GM21381 (cell line): ENCODE measurements around the gene TMEM191C.
A peak's percentile ranks its signal among the peaks of the same experiment; 100 is the strongest.
"Not testable (repeated sequence)": the region's sequence is repeated elsewhere in the genome, so short reads cannot be mapped to it uniquely, and the experiment has no call there.

Source experiments
- ATAC-seq: cut with Tn5 transposase; IDR thresholded peaks from one replicate; pipeline ENCODE4 v1.9.1; 2021; ENCODE audit warnings: mild to moderate bottlenecking, moderate library complexity; ENCODE audit not compliant: unreplicated experiment

Gene TMEM191C

DNA sequence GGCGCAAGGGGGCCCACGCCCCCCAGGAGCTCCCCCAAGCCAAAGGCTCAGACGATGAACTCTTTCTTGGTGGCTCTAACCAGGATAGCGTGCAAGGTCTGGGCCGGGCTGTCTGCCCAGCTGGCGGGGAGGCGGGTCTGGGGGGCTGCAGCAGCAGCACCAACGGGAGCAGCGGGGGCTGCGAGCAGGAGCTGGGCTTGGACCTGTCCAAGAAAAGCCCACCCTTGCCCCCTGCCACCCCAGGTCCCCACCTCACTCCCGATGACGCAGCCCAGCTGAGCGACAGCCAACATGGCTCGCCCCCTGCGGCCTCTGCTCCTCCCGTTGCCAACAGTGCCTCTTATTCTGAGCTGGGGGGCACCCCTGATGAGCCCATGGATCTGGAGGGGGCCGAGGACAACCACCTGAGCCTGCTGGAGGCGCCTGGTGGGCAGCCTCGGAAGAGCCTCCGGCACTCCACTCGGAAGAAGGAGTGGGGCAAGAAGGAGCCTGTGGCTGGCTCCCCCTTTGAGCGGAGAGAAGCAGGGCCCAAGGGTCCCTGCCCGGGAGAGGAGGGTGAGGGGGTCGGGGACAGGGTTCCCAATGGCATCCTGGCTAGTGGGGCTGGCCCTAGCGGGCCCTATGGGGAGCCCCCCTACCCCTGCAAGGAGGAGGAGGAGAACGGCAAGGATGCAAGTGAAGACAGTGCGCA lies 21.6 kb upstream of the TMEM191C start:
- ATAC-seq, result no peak

DNA sequence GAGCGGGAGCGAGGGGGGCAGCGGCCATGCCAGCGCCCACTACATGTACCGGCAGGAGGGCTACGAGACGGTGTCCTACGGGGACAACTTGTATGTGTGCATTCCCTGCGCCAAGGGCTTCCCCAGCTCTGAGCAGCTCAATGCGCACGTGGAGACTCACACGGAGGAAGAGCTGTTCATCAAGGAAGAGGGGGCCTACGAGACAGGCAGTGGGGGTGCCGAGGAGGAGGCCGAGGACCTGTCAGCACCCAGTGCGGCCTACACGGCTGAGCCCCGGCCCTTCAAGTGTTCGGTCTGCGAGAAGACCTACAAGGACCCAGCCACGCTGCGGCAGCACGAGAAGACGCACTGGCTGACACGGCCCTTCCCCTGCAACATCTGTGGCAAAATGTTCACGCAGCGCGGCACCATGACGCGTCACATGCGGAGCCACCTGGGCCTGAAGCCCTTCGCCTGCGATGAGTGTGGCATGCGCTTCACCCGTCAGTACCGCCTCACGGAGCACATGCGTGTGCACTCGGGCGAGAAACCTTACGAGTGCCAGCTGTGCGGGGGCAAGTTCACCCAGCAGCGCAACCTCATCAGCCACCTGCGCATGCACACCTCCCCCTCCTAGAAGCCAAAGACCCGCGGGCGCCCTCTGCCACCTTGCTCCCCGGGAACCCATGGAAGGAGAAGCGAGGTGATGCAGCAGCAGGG lies 20.9 kb upstream of the TMEM191C start:
- ATAC-seq, result no peak

DNA sequence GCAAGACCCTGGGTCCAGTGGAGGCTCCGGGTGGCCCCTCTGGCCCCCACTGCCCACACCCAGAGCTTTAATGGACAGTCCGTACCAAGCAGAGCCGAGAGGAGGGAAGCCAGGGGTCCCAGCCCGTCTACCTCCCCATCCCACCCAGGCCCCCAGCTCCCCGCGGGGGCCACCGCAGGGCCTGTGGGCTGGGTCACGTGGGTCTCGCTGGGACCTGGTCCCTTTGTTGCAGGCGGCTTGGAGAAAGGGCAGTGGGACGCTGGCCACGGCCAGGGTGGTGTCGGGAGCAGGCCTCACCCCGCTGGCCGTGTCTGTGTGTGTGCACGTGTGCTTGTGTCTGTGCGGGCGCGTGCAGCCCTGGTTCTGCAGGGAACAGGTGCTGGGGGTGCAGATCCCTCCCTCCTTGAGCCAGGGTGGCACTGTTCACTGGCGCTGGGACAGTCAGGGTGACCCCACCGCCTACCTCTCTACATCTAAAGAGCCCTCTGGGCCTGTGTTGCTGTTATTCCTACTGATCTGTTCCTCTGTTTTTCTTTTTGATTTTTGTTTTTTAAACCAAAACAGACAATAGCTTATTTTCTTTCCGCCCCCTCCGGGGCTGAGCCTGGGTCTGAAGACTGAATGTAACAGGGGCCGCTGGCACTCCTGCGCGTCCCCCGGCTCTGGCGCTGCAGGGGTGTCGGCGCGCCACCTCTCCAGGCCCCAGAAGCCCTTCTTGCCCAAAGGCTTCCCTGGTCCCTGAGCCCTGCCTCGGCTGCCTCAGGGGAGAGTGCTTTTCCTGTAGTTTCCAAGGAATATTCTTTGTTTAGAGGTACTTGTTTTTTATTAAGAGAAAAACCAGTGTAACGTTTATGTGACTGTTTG lies 20.1 kb upstream of the TMEM191C start:
- no peak for ATAC-seq

DNA sequence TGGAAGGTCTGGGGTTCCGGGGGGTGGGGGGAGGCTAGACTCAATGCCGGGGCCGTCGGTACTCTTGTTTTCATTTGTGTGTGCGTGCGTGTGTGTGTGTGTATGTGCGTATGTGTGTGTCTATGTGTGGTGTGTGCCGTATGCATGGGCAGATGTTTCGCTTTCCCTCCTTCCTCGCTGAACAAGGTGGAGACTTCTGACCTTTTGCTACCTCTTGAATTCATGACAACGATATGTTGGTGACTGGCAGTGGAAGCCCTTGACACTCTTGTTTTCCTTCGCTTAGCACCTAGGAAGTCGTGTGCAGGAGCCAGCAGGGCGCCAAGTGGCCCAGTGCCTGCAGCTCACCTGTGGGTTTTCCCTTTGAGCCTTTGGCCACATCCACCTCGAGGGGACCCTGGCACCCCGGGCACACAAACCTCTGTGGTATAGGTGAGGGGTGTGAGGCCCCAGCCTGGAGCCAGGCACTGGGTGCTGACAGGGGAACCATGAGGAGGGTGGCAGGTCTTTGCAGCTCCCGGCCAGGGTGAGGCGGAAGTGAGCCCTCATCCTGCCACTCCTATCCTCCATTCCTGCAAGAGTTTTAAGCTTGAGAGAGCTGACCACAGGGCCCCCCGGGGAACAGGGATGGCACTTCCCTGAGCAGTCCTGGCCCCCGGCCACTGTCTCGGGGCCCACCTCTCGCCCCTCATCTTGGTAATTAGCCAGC lies 19.3 kb upstream of the TMEM191C start:
- ATAC-seq, result no peak

DNA sequence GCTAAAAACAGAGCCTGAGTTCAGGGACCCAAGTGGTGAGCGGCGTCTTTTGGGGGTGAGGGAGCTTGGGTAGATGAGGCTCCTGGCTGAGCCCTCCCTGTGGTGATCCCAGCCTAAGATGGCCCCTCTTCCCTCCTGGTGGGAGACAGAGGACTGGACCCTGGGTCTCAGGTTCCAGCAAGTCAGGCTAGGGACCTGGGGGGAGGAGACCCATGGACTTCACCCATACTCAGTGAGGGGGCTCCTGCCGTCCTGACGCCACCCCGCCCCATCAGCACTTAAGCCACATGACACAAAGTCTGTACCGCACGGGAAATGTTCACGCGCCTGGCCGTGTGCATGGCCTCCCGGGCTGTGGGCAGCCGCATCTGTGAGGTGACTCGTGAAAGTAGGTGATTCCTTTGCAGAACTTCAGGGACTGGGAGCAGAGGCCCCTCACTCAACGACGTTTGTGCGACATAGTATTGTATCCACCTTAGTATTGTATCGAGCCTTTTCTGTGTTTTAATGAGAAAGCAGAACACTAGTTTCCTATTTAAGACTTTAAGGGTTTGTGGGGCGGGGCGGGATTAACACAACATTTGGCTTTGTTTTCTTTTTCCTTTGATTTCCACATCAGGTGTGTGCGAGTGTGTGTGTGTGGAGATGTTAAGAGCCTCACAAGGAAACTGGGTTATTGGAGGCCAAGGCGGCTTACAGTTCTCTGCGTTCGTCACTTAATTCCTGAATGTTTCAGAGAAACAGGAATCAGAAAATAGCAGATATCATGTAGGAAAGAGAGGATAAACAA lies 18.4 kb upstream of the TMEM191C start:
- ATAC-seq, result no peak

DNA sequence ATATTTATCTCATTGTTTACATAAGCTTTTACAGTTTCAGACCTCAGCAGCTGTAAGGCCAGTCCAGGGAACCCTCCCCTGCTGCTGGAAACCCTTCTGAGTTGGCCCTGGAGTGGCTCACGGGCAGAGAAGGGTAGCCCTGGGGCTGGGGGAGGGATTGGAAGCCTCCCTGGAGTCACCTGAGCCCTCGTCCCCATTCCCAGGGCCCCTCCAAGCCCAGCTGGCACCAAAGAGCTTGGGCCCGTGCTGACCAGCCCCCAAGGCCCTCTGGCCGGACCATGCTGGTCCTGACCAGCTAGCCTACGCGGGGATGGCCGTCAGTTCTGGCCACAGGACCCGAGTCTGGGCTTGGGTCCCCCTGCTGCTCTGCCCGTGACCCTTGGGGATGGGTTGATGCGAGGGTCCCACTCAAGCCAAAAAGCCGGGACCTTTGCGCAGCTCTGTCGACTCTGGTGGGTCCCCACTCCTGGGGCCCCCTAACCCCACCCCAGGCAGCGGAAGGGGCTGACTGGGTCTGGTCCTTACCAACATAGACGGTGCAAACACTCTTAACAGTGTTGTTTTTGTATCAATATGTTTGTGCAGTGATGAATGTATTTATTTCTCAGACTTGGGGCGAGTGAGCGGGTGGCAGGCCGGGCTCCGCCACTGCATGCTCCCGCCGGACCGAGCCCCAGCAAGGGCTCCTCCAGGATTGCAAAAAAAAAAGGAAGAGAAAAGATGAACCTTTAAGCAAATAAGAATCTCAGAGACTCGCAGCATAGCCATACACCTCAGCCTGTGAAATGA lies 17.5 kb upstream of the TMEM191C start:
- no peak for ATAC-seq

DNA sequence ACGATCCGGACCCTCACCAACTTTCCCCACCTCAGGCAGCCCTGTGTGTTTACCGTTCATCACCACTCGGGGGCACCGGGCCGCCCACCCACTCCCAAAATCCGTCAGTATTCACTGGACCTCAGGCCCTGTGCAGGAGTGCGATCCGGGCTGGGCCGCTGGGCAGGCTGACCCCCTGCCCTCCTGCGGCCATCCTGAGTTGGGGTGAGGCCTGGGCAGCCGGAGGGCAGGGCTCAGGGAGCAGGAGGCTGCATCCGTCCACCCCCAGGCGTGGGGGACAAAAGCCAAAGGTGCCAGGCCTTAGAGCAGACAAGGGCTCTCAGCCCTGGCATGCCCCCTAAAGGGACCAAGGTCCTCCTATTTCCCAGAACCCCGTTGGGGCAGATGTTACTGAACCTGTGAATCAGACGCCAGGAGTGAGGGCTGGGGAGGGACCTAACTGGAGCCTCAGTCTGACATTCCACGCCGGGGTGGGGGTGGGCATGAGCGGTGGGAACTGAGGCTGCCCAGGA lies 16.8 kb upstream of the TMEM191C start:
- ATAC-seq, result no peak

DNA sequence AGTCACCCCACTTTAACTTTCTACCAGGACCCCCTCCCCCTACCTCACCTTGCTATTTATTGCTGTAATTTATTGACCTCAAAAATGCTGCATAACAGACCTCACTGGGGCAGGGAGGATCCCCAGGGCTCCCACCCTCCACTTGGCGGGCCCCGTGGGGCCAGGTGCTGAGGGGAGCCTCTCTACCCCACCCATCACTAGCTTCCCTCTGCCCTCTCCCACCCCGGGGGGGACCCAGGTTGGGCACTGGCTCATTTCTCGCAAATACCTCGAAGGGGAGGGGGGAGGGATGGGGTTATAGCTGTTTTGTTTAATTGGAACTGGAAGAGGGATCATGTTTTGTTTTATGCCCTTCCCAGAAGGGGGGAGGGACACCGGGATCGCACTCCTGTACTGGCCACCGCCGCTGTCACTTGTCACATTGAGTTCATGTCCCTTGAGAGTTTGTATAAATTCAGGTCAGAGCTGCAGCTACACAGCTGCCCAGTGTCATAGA lies 16.3 kb upstream of the TMEM191C start:
- ATAC-seq, result no peak

DNA sequence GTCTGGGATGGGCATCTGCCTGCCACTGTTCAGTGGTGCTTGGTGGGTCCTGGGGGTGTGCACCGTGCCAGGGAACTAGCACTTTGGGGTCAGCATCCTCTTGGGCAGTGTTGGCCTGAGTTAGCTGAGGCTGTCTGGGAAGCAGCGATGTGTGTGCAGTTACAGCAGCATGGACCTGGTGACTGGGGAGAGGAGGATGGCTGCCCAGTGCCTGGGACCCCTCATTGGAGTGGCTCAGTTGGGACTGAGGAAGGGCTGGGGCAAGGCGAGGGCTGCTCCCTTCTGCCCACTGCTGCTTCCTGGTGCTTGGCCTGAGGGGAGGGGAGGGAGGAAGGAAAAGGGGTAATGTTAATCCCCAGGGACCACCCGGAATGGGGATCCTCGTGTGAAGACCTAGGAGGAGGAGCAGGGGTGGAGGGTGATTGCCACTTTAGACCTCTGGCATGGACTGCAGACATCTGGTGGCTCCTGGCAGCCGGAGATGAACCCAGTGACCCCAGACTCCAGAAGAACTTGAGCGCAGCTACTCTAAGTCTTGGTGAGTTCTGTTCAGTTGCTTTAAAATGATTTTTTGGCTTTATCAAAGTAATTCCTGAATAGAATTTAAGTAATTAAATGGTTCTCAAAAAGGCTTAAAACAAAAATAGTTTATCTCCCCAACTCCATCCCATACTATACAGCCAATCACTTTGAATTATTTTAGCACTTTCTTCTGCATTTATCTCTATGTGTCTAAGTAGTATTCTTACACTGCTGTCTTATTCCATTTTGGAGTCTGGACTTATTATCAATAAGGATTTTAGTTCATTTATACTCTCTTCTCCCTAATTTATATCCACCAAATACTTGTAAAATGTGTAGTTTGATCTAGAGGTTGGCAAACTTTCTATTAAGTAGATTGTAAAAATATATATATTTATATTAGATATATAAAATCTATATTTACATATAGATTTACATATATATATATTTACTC lies 15.4 kb upstream of the TMEM191C start:
- no peak for ATAC-seq

DNA sequence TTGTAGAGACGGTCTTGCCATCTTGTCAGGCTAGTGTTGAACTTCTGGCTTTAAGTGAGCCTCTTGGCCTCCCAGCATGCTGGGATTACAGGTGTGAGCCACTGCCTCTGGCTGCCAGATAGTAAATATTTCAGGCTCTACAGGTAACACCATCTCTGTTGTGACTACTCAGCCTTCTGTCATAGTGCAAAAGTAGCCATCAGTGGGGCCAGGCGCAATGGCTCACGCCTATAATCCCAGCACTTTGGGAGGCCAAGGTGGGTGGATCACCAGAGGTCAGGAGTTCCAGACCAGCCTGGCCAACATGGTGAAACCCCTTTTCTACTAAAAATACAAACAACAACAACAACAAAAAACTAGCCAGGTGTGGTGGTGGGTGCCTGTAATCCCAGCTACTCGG lies 14.5 kb upstream of the TMEM191C start:
- ATAC-seq, result not testable (repeated sequence)

DNA sequence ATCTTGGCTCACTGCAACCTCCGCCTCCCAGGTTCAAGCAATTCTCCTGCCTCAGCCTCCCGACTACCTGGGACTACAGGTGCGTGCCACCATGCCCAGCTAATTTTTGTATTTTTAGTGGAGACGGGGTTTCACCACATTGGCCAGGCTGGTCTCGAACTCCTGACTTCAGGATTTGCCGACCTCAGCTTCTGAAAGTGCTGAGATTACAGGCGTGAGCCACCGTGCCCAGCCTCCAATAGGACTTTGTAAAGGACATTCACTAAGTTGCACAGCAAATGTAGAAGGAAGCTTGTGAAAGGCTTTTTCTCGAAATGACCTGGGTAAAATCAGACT lies 12.2 kb upstream of the TMEM191C start:
- not testable (repeated sequence) for ATAC-seq

DNA sequence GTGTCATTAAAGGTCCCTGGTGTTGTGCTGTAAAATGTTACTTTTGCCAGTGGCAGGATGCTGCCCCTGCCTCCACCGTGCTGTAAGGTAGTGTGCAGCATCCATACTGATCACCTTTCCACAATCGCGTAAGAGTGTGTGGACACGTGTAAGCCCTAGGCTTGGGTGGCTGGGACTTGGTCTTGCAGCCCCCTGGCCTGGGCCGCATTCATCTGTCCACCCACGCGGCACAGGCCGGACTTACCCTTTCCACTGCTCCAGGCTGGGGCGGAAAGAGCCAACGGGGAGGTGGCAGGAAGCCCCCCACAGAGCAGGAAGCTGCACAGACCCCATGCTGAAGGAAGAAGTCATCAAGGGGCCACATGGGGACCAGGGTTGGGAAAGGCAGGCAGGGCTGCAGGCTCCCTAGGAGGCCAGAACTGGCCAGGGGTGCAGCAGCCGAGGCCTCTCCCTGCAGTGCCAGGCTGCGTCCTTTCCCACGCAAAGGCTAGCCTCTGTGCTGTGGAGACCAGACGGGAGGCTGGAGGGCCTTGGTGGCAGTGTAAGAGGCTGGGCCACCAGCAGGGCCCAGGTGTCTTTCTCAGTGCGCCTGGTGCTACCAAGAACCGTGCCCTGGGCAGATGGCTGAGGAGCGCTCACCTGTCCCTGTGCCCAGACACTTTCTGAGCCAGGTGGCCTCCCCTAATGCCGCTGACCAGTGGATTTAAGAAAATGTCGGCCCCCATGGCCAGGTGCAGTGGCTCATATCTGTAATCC lies 11.7 kb upstream of the TMEM191C start:
- no peak for ATAC-seq

DNA sequence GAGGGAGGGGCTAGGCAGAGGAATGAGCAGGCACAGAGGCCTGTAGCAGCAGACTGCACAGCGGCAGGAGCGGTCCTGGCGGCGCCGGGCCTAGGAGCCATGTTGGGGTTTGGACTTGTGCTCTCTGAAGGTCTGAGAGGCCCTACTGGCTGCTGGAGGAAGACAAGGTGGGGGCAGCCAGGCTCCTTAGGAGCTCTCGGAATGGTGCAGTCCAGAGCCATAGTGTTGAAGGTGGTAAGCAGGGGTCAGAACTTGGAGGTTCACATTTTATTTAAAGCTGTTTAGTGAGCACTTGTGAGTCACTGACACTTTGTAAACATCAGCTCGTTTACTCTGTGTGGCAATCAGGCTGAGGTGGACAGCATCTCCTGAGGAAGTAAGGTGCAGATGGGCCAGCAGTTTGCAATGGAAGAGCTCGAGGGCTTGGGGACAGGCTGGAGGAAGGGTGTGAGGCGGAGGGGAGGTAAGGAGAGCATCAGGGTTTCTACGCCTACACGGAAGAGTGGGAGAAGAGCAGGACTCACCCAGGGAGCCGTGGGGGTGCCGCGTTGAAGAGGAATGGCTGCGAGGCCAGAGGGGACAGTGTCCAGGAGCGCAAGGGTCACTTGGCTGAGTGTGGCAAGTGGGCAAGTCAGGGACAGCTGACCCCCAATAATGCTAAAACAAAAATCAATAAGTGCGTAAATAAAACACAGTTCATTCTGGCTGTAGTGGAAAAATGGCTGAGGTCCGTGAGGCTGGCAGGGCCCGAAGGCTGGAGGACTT lies 10.0 kb upstream of the TMEM191C start:
- ATAC-seq, result no peak

DNA sequence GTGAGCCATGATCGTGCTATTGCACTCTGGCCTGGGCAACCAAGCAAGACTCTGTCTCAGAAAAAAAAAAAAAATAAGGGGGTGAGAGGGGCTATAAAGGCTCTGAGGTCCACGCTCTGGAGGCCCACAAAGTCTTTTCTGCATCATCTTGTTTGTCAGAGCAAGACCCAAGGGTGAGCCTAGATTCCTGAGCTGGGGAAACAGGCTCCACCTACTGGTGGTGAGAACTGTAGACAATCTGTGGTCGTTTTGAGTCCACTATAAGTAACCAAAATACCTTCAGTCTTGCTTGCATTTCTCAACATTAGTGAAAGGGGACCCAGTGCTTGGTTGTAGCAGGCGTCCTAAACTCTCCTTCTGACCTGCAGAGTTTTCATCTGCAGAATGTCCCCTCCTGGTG lies 4.5 kb upstream of the TMEM191C start:
- not testable (repeated sequence) for ATAC-seq

DNA sequence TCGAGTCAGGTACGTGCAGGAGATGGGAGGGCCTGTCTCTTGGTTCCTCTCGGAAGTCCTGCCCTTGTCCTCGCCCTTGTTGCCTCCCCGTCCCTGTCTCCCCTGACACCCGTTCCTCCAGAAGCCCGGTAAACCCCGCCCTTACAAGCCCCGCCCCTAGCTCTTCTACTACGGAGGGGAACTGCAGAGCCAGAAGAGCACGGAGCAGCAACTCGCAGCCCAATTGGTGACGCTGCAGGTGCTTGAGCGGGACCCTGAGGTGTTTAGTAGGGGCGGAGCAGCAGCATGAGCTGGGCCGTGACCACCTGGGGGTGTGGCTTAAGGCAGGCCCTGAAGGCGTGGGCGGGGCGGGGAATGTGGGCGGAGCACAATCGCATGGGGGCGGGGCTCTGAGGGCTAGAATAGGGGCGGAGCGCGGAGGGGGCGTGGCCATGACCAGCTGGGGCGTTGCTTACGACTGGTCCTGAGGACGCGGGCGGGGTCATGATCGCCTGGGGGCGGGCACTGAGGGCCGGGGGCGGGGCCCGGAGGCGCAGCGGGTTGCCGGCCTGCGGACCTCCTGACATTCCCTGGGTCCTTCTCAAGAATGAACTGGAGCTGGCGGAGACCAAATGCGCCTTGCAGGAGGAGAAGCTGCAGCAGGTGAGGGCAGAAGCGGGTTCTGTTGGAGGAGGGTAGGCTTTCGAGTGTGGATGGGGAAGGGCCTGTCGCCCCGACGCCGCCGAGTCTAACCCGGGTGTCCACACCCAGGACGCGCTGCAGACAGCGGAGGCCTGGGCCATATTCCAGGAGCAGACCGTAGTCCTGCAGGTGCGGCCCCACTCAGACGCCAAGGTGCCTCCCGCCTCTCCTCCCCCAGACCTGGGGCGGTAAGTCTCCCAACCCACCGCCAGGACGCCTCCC lies 1.3 kb downstream of the TMEM191C start:
- peak; percentile 82 for ATAC-seq
